Suprapubic skin (tissue), 3 donors: Measurements from ENCODE around the gene PARD3B.

Experiments
- CTCF ChIP-seq, 2 donors: fragments of 200-600 bp in 1 of 2; fragments of 450-650 bp in 1 of 2; sonication (generic) in 1 of 2; IDR thresholded peaks; one replicate each; pipeline ENCODE4 v1.5.1; 2016 to 2019; ENCODE audit warnings: antibody characterized with exemption in 2 of 2, mild to moderate bottlenecking in 1 of 2, moderate library complexity in 1 of 2
- EP300 ChIP-seq: sonication (generic); formaldehyde crosslinking; IDR thresholded peaks from one replicate; pipeline ENCODE4 v1.6.1; 2017; ENCODE audit warnings: antibody characterized with exemption
- POLR2A ChIP-seq, 2 donors: fragments of 450-650 bp; IDR thresholded peaks; one replicate each; pipeline ENCODE4 v1.6.1; 2017; ENCODE audit warnings: antibody characterized with exemption in 2 of 2, mild to moderate bottlenecking in 2 of 2, moderate library complexity in 2 of 2

- TF ChIP-seq POLR2A (IDR thresholded peaks at IDR 0.05): no peak
- no peak for TF ChIP-seq CTCF (IDR thresholded peaks at IDR 0.05)
- TF ChIP-seq EP300: no peak
Observed at GRCh38 chr2:204973616-204974015, 428.3 kb downstream of the PARD3B start.
